NCI-H510A treated with DMSO at 0.1 percent for 48 hours (cell line): ENCODE measurements around the gene MORN5.

Source experiments
- DNase-seq: peaks from one replicate; lab custom pipeline; 2025; lab: John Stamatoyannopoulos, UW

Gene MORN5

DNA sequence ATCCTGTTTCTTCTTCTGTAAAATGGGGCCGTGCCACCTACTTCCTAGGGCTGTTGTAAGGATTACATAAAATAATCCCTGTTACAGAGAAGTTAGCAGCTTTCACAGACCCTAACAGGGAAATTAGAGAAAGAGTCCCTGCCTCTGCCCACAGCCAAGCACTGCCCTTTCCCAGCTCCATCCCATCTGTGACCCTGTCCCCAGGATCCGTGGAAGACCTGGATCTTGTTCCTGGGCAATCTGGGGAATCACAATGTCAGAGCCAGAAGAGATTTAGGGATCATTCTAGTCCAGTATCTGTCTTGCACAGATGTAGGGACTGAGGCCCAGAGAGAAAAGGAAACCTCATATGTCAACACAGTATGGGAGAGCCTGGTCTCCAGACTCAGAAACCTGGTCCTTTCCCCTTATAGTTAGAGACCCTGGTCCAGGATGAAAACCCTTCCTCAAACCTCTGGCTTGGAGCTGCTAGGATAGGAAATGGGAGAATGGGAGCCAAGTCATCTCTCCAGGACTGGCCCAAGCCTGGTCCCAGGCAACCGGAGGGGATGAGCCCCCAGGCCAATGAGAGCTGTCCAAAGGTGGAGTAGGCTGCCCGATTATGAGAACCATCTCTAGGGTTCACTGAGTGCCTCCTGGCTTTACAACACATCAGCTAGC, 56.6 kb downstream of the MORN5 start:
- no peak for DNase-seq

DNA sequence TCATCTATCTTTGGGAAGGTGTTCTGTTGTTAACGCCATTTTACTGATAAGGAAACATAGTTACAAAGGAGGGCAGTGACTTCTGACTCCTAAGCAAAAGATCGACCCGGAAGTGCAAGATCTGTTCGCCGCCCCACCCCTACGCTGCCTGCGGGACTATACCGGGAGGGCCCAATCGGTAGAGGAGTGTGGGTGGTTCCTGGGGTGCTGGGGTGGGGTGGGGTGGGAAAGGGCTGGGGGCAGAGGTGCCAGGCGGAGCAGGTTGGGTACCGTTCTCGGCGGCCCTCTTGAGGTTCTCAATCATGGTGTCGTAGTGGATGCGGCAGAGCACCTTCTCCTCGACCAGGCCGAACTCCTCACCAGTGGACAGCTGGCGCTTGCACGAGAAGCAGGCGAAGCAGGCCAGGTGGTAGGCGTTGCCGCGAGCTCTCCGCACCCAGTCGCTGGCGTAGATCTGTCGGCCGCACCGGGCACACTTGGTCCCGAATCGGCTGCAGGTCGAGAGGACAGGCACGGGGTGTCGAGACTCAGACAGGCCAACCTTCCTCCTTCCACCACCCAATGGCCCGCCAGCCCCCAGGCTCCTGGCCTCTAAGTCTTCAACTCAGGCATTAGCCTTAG, 57.2 kb downstream of the MORN5 start:
- DNase-seq, result no peak

DNA sequence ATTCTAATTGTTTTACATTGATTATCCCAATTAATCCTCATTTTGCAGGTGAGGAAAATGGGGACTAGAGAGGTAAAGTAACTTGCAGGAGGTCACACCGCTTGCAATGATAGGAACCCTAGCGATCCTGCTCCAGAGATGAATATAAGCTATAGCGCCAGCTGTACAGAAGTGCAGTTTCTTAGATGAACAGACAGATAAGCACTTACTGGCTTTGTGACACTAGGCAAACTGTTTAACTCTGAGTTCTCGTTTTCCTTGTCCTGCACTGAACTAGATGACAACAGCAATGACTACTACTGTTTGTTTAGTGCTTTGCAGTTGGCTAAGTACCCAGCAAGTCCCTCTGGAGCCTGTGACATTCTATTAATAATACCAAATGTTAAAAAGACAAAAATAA, 57.9 kb downstream of the MORN5 start:
- DNase-seq, result peak; percentile 8

DNA sequence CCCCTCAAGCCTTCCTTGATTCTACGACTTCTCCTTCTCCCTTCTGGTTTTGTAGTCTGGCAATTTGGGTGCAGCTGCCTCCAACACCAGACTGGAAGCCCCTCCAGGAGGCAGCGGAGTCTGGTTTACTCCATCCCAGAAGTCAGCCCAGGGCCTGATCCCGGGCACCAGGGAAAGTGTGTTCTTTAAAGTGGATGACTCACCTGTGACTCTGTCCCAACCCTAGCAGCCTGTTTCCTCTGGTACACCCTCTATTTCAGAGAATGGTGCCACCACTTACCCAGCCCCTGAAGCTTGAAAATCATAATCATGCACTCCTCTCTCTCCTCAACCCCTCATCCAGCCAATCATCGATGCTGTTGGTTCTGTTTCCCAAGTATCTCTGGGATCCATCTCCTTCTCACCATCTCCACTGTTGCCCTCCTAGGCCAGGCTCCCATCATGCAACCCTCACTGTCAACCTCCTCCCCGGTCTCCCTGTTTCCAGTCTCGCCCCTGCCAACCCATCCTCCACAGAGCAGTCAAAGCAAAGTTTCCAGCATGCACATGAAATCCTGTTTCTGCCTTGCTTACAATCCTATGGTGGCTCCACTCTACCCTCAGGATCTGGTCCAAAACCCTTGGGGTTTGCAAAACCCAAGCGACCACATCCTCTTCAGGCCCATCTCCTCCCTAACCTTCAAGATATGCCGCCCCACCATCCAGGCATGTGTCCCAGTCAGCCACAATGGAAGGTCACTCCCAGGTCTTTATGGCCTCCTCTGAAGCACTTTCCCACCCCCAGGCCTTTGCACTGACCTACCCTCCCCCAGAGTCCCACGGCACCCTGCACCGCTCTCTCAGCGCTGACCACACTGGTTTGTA, 58.6 kb downstream of the MORN5 start:
- no peak for DNase-seq

DNA sequence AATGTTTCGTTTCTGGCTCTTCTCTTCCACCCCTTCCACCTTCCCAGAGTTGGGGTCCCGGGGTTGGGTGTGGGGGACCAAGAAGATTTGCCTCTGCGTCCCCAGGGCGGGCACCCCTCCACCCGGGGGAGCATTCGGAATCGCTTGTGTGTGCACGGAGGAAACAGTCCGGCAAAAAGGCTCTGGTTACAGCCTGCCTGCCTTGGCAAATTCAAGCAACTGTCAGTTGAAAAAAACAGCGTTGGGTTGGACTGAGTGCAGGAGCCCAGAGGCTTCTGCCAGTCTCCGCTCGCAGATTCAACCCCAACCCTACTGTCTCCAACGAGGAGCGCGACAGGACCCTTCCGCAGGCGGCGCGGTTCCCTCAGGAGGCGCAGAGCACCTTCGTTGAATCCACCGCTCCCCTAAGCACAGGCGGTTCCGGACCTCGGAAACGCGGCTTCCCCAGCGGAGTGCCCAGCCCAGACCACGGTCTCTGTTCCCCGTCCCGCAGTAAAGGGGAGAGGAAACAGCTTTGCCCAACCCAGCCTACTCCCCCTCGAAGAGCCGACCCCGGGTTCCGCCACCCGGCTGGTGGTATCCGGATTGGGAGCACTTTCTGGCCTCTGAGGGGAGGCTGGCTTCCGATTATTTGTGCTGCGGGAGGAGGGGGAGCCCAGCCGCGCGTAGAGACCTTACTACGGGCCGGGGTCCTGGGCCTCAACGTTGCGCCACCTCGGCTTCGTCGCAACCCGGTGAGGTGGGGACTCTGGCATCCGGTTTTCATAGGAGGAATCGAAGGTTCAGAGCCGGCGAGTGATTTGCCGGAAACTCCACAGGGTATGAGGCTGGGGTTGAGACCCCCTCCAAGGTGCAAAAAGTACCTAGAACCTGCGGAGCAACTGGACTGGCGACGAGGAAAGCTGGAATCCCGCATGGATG, 59.5 kb downstream of the MORN5 start:
- no peak for DNase-seq

DNA sequence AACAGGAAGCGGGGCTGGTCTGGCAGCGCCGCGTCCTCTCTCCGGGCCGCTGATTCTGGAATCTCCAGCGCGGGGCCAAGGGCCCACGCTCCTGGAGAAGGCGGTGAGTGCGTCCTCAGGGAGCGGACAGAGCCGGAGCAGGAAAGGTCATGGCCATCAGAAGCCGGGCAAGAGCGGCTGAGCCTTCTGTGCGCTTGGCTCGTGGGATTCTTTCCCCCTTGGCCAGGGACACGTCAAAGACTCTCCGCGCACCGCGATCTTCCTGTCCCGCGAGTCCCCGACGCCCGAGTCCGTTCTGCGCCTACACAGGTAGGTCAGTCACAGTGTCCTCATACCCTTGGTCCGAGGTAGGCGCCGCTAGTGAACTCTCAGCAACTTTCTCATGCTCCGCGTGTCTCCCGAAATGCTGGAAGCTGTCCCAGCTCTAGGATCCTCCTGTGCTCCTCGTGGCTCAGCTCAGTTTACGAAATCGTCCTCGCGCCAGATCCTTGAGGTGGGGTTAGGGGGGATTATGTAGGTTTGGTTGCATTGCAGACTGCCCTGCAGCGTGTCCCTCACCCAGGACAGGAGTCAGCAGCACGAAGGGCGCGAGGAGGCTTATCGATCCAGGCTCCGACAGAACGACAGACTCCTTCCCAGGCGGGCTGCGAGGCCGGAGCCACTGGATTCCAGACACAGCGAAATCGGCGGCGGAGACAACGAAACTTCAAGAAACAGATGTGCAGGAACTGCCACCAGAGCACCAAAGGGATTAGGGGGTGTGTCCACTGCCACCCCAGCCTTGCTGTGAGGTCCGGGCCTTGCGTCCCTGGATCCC, 60.4 kb downstream of the MORN5 start:
- DNase-seq, result no peak

DNA sequence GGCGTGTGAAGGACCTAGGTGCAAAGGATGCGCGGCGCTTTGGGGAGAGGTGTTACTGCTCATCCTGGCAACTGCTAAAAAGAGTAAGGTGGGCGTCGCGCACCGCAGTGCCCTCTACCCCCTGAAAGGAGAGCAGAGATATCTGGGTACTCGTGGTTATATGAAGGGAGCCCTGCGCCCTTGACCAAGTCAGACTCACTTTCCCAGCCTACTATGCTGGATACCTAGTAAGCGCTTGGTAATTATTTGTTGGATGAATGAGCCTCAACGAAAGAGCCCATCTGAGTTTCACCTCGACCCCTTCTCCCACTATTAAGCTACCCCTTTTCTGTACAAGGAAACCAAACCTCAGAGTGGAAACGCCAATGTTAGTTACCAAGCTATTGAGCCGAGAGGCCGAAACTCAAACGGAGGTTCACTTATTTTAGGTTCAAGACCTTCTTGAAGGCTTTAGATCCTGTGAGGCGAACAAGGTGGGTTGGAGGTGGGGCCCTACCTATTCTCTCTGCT, 61.0 kb downstream of the MORN5 start:
- no peak for DNase-seq

DNA sequence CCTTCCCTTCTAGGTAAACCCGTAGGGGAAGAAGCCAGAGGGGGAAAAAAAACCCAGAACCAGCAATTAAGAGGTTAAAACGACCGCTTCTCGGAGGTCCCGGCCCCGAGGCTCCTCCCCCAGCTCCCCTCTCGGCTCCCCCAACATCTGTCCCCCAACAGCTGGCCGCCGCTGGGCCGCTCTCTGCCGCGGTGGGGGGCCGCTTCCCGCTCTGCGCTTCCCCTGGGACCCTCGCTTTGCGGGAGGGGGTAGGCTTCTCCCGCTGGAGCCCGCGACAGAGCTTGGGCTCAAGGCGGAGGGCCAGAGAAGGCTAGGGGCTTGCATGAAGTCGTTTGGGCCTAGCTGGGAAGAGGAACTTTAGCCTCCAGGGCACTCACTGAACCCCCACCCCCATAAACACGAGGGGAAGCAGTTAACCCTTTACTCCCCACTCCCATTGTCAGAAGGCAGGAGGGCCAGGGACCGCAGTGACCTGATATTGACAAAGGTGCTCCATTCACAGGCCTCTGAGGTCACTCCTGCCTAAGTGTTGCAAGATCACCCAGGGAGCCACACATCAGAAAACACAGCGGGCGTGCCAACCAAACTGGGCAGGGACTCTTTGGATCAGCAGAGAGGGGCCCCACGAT, 61.6 kb downstream of the MORN5 start:
- no peak for DNase-seq

DNA sequence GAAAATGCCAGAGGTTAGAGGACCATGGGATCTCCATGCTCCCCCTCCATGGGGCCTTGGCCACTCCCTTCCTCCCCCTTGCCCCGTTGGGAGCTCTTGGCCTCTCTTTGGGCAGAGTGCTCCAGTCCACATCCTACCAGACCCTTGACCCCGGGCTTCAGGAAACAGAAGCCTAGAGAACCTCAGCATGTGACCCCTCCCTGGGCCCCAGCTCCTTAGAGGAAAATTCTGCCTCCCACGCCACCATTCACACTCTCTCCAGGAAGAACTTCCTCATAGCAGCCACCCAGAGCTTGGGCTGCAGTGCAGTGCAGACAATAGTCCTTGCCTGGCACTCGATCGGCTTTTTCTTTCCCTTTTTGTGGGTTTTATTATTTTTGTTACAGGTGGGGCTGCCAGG, 63.1 kb downstream of the MORN5 start:
- DNase-seq, result no peak

DNA sequence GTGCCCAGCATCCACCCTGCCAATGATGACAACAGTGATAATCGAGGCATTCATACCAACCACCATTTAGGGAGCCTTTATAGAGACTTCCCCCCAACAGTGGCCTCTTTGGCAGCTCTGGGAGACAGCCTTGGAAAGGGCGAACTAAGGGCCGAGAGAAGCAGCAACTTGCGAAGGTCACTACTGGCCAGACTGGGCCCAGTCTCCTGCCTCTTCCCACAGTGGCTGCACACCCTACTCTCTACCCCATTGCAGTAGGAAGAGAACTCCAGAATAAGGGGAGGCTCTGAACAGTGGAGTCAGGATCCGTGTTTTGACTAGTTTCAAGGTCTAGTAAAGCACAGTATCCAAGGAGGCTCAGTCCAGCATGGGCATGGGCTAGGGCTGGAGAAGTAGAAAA, 63.7 kb downstream of the MORN5 start:
- no peak for DNase-seq

DNA sequence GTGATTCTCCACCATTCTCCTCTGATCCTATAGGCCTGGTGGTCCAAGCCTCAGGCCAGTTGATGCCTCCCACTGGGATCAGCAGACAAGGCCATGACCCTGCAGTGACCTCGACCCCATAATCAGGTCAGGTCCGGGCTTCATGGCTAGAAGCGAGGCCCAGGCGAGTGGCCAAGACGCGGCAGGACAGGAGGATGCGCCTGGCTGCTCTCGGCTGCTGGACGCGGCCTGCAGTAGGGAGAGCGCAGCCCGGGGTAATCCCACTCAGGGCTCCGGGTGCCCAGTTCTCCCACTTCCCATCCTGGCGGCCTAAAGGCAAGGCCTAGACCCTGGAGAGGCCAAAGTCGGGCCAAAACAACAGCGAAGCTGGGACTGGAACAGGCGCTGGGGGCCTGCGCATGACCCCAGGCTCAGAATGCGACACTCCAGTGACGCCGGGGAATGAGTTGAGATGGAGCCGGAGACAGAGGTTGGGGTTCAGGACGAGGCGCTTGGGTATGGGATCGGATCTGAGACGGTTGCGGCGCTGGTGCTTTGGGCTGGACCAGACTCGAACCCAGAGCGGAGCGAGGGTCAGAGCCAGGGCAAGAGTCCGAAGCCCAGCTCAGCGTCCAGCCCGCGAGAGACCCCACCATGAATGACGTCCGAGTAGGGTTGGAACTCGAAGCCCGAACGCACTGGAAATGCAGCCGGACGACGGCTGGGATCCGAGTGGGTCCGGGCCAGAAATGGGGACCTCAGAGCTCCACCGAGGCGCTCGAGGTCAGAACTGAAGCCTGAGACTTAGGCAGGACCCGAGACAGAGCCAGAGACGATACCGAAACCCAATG, 65.8 kb downstream of the MORN5 start:
- DNase-seq, result no peak

DNA sequence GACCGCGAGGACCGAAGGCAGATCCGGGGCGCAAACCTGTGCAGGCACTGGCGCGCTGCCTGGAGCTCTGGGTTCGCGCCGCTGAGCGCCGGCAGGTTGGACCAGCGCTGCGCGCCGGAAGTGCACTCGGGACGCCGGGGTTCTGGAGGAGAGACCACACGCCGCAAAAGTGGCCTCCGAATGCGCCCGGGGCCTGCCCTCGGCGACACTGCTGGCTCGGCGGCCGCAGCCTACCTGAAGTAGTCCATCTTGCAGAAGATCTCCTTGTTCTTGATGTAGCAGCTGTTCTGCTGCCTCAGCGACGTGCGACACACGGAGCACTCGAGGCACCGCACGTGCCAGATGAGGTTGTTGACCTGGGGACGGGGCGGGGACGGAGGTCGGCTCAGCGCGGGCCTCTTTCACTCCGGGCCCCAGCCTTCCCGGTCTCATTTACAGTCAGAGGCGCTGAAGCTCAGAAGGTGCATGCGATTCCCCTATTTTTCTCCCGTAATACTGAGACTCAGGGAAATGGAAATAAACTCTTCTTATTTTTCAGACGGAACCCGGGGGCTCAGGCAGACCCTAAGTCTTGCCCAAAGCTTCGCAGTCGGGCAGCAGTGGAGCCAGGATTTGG, 66.5 kb downstream of the MORN5 start:
- no peak for DNase-seq

DNA sequence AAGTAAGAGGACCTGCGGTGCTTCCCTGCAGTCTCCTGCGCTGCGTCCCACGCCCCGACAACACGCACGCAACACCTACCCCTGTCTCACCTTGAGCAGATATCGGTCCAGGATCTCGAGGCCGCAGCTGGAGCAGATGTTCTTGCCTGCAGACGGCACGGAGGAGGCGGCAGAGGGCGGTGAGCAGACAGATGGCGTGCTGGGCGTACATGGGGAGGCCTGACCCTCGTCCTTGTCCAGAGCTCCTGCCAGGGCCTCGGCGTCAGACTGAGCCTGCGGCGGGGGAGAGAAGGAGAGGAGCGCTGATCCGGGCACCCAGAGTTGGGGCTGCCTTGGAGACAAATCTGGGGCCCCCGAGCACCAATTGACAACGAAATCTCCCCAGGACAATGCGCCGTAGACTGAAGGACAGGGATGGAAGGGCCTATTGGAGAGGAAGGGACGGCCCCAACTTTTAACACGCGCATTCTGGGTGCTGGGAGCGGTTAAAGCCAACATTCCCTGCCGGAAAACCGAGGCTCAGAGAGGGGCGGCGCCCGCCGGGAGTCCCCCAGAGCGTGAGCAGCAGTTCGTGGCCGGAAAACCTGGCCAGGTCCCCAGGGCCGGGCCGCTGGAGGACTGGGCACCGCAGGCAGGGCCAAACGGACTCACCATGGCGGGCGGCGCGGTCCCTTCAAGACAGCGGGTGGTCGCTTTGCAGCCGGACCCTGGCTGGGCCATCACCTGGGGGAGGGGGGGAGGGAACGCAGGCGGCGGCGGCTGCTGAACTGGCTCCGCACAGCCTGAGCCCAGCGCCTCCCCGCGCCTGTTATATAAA, 67.3 kb downstream of the MORN5 start:
- no peak for DNase-seq

DNA sequence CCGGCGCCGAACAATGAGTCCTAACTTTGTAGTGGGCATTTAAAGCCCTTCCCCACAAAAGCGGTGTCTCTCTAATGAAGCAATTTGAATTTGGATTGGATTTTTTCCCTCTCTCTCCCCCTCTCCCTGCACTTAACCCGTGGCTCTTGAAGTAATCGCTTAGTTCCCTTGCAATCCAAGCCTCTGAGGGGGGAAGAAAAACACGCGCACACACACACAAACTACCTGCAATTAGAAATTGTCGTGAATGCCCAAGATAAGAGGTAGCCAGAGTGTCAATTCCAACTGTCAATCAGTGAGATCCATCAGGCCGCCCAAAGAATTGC, 67.8 kb downstream of the MORN5 start:
- no peak for DNase-seq

DNA sequence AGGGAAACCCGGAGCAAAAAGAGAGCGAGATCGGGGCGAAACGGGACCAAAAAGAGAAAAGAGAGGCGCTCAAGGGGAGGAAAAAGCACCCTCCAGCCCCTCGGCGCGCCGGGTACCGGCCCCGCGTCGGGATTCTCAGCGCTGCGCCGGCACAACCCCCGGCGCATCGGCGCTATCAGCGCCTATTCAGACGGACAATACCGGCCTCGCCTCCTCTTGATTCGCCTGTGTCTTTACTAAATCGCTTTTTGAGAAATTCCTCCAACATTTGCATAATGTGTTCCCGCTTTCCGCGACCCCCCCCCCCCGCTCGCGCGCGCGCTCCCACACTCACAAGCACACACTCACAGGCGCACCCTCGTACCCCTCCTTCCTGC, 68.5 kb downstream of the MORN5 start:
- no peak for DNase-seq

DNA sequence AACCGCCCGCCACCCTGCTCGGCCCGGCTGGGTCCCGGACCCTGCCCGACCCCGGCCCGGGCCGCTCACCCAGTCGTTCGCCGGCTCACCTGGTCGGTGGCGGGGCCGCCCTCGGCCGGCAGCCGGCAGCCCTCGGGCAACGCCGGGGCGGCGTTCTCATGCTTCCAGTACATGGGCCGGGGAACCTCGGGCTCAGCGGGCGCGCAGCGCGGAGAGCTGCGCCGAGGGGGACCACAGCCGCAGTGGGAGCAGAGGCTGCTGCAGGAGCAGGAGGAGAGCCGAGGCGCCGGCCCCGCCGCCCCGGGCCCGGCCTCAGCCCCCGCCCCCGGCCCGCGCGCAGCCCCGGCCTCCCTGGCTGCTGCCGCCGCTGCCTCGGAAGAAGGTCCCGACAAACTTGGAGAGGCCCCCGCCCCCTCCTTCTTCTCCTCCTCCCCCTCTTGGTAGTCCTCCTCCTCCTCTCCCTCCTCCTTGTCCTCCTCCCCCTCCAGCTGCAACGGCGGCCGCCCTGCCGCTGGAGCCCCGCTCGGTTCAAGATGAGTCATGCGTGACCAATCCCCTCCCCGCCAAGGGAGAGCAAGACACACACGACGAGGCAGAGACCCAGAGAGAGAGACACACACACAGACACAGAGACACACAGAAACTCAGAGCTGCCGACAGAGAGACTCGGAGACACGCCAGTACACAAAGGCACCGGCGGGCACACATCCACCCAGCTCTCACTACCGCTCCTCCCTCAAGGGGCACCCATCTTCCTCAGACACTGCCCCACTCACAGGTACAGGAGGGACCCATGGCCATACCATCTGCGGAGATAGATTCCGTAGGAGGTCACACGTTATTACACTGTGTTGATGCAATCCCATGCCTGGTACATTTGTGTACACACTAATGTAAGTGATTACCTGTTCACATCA, 69.1 kb downstream of the MORN5 start, which contains the start of gene LHX6:
TSS of gene LHX6 (minus strand) at position 390 of the 917 bp plus-strand sequence. CDS start at position 173, 217 bp downstream.
- no peak for DNase-seq

DNA sequence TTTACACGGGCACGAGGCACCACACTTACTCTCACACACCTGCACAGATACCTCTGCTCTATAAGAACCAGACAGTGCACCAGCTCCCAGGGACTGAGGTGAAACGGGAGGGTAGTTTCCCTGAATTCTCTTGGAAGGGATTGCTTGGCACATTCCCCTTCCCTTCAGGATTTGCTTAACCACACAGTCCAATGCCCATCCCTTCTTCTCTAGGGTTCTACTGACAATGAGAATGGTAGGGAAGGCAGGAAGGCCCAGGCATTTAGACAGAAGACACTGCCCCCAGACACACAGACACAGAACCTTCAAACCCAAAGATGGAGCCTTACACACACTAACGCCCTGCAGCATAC, 69.8 kb downstream of the MORN5 start:
- DNase-seq, result no peak
